Activated CD4-positive, CD25-positive, alpha-beta regulatory T cell treated with anti-CD3 and anti-CD28 coated beads, Interleukin-2, amount 50 U/mL, for 72 hours (primary cell): ENCODE data around the gene PIM3.

Source experiments
- DNase-seq: peaks from one replicate; pipeline ENCODE4 v3.0.0; 2021

The PIM3 gene

DNA sequence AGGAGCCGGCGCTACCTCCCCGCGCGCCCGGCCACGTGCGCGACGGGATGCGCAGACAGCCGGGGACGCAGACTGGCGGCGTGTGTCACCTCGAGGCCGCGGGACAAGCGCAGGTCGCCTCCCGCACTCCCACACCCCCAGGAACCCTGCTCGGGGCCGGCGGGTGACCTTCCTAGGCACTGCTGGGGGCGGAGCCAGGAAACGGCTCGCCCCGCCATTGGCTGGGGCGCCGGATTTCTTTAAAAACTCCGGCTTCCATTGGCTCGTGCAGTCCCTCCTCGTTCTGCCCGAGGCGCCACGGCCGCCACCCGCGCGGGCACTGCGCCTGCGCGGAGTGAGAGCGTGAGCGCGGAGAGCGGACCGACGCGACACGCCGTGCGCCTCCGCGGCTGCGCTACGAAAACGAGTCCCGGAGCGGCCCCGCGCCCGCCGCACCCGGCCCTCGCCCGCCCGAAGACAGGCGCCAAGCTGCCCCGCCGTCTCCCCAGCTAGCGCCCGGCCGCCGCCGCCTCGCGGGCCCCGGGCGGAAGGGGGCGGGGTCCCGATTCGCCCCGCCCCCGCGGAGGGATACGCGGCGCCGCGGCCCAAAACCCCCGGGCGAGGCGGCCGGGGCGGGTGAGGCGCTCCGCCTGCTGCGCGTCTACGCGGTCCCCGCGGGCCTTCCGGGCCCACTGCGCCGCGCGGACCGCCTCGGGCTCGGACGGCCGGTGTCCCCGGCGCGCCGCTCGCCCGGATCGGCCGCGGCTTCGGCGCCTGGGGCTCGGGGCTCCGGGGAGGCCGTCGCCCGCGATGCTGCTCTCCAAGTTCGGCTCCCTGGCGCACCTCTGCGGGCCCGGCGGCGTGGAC, at the start of gene PIM3:
PIM3 (plus strand) TSS at position 614 of the 846 bp plus-strand sequence; CDS start at position 790, 176 bp downstream.
- peak; percentile 90 for DNase-seq

DNA sequence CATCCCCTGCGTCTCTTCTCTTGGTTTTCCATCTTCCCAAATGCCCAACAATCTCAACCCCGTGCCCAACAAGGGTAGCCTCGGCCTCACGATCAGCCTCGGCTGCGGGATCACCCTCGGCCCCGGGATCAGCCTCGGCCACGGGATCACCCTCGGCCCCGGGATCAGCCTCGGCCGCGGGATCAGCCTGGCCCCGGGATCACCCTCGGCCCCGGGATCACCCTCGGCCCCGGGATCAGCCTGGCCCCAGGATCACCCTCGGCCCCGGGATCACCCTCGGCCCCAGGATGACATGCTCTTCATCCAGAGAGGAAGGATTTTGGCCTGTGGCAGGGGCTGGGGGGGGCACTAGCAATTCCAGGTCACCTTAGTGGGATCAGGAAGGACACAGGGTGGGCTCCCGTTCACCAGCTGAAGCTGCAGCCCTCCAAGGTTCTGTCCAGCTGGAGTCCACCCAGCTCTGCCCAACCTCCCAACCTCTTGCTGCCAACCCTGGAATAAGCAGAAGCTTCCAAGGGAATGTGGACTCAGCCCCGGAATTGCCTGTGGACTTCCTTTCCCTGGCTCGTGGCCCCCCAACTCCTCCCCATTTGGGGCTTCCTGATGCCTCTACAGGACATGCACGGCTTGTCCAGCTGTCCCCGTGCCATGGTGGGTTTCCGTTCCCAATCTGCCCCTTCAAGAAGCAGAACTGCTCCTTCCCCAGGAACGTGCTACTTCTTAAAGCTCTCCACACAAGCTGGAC, 48.5 kb upstream of the PIM3 start:
- DNase-seq = no peak

DNA sequence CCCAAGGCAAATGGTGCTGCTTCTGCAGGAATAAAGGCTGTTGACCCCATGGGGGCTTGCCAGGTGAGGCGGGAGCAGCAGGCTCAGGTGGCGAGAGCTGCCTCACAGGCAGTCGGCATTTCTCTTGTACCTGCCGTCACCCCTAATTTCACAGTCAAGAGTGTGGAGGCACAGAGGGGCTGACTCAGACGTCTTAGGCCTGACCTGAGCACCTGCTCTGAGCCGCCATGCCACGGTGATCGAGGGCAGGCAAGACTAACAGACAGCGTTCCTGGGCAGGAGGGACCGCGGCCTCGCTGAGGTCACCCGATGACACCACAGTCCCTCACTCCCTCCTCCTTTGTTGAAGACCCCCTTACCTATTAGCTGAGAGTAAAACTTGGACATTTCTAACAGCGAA, 47.5 kb upstream of the PIM3 start:
- no peak for DNase-seq

DNA sequence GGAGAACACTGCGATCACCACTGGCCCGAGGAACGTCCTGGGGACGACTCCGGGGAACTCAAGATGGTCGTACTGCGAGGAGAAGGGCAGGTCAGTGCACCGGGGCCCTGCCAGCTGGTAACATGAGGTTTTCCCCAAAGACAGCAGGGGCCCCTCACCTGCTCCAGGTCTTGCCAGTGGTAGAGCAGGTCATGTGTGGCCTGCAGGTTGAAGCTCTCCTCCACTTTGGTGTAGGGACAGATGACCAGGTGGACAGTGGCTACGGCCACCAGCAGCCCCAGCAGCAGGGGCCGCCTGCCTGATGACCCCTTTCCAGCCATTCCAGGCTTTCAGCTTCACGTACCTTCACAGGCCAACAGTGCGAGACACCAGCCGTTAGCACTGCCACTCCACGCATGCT, 47.1 kb upstream of the PIM3 start:
- DNase-seq = no peak

DNA sequence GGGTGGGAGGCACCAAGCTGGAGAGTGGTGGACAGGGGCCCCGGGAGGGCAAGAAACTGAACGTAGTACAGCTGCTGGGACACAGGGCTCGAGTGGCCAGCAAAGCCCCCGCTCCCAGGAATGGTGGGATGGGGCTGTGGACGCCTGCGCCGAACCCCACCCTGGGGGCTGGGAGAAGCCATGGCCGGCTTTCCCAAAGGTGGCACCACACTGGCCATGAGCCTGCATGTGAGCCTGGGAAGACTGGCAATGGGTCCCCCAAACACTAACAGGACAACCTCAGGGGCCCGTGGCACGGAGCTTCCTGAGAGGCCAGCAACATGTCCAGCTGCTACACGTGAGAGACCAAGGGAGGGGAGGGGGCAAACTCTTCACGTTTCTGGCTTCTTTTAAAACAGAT, 46.3 kb upstream of the PIM3 start:
- no peak for DNase-seq

DNA sequence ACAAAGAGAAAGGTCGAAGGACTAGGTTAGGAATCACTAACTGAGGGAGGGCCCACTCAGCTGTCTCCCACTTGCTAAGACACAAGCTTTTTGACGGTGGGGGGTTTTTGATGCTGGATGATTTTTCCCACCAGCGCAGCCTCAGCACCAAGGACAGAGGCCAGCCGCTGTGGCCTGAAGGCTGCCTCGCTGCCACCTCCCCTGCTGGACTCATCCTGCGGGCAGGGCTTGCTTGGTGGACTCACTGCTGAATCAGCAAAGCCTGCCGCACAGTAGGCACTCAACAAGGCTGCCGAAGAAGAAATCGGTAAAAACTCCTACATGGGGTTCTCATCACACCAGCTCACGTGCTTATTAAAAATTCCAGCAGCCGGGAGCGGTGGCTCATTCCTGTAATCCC, 45.0 kb upstream of the PIM3 start:
- DNase-seq = no peak

DNA sequence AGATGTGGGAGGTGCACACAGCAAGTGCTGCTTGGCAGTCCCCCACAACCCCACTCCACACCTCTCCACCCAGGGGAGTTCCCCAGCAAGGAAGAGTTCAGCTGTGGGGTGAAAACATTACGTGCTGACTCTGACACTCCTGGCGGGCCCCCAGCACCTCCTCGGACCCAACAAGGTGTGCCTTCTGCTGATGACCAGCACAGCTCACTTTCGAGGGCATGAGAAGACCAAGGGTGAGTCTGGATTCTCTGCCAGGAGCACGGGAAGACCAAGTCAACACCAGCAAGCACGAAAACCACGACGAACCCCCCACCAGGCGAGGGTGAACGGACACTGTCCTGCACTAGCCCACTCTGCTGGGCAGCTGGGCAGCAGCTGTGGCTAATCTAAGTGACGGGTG, 43.7 kb upstream of the PIM3 start:
- no peak for DNase-seq

DNA sequence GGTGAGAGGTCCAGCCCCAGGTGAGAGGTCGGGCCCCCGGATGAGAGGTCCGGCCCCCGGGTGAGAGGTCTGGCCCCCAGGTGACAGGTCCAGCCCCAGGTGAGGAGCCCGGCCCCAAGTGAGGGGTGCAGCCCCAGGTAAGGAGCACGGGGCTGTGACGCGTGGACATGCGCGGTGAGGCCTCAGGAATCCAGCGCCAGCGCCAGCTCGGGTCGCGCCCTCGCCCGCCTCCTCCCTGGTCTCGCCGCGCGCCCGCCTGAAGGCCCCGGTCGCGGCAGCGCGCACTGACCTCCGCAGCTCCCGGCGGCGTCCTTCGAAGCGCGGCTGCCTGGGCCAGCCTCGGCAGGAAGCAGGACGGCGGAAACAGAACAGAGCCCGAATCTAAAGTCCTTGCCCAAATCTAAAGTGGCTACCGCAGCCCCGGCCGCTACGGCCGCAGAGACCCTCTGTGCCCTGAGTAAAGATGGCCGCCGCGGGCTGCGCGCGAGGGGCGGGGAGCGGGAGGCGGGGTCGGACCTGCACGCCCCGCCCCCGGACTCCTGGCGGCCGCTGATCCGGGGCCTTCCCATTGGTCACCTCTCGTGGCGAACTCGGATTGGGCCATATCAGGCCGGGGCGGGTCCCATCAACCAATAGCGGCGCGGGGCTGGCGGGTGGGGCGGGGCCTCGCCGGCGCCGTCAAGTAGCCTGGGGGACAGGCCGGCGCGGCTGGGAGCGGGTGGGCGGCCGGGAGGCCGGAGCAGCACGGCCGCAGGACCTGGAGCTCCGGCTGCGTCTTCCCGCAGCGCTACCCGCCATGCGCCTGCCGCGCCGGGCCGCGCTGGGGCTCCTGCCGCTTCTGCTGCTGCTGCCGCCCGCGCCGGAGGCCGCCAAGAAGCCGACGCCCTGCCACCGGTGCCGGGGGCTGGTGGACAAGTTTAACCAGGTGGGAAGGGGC, 42.3 kb upstream of the PIM3 start, which contains the start of the genes ALG12 and CRELD2:
ALG12 (minus strand) TSS at position 465 of the 937 bp plus-strand sequence. CDS start 4,673 bp downstream, outside the sequence.
CRELD2 (plus strand) TSS at position 661 of the 937 bp plus-strand sequence; CDS start at position 797, 136 bp downstream.
- DNase-seq = peak; percentile 96

DNA sequence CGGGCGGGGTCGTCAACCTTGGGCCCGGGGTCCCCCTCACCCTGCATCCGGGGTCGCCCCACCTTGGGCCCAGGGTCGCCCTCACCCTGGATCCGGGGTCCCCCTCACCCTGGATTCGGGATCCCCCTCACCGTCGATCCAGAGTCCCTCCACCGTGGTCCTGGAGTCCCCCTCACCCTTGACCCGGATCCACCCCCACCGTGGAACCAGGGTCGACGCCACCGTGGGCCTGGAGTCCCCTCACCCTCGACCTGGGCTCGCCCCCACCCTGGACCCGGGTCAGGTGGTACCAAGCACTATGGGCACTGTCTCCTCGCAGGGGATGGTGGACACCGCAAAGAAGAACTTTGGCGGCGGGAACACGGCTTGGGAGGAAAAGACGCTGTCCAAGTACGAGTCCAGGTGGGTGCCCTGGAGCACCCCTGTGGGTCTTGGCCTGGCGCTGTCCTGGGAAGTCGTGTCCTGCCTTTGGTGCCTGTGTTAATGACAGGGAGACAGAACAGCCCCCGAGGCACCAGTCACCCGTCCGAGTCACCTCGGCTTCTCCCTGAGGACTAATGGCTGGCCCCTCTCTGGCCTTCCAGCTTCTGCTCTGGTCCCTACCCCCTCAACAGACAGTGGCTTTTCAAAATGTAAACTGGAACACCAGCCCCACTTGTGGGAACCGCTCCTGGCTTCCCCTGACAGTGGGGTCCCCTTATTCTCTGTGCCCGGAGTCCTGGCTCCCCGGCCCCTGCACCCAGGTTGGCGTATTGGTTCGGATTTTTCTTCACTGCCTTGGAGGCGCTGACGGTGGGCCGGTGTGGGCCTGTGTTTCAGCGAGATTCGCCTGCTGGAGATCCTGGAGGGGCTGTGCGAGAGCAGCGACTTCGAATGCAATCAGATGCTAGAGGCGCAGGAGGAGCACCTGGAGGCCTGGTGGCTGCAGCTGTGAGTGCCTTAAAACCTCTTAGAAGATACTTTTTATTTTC, 41.4 kb upstream of the PIM3 start:
- no peak for DNase-seq

DNA sequence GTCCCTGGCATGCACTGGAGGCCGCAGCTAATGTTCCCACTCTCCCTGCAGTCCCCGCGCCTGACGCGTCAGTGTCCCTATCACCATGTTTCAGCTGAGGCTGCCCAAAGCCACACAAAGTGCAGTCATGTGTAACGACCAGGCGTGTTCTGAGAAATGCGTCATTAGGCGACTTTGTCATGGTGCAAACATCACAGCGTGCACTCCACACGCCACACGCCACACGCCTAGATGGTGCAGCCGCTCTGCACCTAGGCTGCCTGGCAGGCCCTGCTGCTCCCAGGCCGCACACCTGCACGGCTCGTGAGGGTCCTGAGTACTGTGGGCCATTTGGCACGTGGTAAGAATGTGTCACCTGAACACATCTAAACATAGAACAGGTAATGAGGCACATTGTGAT, 39.7 kb upstream of the PIM3 start:
- DNase-seq = no peak

DNA sequence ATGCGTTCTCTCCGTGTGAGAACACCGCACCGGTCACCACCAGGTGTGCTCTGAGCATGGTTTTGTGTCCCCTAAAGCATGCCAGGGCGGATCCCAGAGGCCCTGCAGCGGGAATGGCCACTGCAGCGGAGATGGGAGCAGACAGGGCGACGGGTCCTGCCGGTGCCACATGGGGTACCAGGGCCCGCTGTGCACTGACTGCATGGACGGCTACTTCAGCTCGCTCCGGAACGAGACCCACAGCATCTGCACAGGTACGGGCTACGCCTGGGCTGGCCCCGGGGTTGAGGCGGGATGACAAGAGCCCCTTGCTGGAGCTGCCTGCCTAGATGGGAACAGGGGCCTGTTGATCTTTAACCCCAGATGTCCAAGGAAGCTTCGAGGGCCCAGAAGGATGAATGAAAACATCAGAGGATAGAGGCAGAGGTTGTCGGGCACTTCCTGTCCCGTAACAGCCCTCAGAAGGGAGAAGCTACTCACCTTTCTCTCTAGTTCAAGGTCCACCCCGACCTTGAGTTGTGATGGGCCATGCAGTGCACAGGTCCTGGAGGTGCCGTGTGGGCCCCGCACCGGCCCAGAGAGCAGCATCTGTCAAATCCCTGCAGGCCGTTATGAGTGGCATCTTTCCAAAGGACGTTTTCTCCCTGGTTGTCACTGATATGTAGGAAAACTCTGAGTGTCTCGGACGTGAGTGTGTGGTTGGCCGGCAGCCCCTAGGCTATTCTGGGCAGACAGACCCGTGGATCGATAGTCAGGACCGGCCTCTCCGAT, 38.9 kb upstream of the PIM3 start:
- no peak for DNase-seq

DNA sequence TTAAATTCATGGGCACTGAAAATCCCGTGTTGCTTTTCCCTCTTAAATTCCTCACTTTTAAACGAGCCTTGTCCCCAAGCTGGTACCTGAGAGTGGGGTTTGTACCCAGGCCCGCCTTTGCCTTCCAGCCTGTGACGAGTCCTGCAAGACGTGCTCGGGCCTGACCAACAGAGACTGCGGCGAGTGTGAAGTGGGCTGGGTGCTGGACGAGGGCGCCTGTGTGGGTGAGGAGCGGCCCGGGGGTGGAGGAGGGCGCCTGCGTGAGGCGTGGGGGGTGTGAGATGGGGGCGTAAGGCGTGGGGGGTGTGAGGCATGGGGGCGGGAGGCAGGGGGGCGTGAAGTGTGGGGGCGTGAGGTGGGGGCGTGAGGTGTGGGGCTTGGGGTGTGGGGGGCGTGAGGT, 38.1 kb upstream of the PIM3 start:
- DNase-seq = no peak

DNA sequence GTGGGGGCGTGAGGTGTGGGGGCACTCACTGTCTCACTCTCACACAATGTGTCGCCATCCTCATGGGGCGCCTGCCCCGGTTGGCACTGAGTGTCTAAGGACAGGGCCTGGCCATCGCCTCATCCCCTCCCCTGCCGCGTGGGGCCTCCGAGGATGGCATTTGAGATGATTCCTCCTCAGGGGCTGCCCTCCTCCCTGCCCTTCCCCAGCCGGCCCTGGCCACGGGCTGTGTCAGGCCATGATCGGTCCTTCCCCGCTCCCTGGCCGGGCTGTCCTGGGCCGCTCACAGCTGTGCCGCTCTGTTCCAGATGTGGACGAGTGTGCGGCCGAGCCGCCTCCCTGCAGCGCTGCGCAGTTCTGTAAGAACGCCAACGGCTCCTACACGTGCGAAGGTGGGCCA, 37.6 kb upstream of the PIM3 start:
- no peak for DNase-seq

DNA sequence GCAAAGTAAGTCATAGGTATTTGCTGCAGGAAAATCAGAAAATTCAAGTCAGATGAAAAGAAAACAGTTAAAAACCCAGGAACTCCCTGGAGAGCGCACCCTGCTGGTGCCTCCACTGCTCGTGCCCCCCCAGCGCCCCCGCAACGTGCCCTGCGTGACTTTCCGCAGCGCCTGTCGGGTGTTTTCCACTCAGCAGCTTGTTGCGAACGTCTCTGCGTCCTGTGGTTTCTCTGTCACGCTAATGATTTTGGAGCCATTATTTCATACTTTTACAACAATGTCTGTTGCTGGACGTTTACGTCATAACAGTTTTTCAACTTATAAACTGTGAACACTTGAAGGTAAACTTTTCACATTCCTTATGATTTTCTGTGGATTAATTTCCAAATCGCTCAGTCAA, 37.1 kb upstream of the PIM3 start:
- no peak for DNase-seq

DNA sequence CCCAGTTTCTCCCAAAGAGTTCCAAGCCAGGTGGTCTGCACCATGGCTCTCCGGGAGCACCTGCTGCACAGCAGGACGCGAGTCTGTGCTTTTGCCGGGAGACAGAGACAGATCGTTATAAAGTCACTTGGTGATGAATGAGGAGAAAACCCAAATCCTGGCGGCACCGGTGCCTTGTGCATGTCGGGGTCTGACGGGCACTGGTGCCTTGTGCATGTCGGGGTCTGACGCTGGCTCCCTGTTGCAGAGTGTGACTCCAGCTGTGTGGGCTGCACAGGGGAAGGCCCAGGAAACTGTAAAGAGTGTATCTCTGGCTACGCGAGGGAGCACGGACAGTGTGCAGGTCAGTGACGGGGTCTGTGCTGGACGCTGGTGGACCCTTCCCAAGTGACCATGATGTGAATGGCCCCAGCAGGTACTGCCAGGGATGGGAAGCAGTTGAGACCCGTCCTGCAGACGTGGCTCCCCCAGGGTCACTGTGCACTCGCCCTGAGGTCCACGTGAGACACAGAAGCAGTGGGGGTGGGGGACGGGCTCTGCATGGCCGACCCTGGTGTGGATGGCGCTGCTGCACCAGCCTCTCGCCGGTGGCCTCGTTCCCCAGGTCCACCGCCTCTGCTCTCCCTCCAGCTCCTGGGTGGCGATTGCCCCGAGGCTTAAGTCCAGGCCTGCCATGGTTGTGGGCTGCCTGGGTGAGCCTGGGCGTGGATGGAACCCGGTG, 36.3 kb upstream of the PIM3 start:
- no peak for DNase-seq

DNA sequence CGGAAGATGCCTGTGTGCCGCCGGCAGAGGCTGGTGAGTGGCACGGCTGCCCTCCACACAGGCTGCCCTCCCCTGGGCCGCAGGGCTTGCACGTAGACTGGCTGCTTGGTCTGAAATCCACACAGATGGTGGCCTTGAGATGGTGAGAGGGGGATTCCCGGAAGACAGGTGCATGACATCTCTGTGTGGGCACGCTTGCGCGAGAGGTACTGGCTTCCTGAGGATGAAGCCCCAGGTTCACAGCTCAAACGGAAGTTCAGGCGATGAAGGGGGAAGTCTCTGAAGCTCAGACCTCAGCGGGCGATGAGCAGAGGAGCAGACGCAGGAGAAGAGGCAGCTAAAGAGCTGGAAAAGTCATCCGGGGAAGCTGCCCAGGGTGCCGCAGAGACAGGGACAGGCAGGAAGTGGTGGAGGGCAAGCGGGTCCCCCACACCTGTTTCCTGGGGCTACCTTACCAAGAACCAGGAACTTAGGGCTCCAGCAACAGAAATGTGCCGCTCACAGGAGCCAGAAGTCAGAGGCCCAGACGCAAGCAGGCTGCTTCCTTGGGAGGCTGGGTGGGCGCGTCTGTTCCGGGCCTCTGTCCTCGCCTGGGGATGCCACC, 34.9 kb upstream of the PIM3 start:
- DNase-seq = peak; percentile 63

DNA sequence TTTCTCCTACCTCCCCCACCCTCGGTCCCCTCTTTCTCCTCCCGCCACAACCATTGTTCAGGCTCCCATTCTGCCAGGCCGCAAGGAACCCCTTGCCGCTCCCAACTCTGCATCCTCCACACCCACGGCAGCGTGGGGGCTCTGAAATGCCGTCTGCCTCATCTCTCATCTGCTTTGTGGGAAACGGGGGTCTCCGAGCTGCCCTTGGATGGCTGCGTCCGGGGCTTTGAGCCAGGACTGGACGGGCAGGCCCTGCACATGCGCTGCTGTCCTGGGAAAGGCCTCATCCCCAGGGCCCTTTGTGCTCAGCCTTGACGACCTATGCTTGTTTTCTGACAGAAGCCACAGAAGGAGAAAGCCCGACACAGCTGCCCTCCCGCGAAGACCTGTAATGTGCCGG, 33.7 kb upstream of the PIM3 start:
- no peak for DNase-seq

DNA sequence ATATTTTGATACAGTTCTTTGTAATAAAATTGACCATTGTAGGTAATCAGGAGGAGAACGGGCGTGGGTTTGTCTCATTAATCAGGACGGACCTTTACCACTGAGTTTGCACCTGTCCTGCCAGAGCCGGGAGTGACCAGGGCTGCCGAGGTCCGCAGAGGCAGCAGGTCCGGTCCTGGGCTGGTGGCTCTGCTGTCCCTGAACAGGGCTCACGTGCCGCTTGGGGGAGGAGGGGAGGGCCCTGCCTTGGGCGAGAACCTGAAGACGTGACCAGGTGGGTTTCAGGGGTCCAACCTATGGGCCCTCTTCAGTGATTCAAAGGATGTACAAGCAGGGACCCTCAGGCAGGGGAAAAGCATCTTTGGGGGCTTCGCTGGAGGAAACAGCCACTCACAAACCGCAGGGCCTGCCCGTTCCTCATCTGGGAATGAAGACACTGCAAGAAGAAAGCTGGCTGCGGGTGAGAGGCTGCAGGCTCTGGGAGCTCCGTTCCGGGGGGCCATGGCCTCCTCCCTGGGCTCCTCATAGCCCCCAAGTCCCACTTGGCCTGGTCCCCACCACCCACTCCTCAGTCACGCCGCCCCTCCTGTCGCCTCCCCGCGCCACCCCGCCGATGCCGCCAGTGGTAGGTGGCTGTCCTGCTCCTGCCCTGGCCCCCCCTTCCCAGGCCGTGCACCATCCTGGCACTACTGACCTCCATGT, 32.9 kb upstream of the PIM3 start:
- no peak for DNase-seq

DNA sequence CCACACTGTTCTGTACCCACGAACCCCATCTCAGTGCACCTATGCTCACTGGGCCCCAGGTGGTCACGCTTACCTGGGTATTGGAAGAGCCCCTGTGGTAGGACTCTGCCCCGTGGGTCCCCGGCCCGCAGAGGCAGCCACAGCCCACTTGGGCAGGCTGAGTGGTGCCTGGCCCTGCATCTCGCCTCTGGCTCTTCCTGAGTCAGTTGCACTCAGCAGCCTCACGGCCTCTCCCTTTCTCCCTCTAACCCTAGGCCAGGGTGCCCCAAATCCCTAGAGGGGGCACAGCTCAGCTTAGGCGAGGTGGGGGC, 32.4 kb upstream of the PIM3 start:
- no peak for DNase-seq
